Central memory CD8-positive, alpha-beta T cell (primary cell): Measurements from ENCODE around the gene CTIF.

Experiments
- ATAC-seq: fragments of 150-1000 bp; cut with Tn5 transposase; replicated peaks from 2 replicates; pipeline ENCODE4 v1.10.0; 2022; ENCODE audit warnings: mild to moderate bottlenecking, moderate FRiP score, moderate number of reproducible peaks; ENCODE audit not compliant: poor library complexity, severe bottlenecking; ENCODE audit errors: extremely low read depth
- DNase-seq, 2 donors: peaks; one replicate each; pipeline ENCODE4 v3.0.0; 2021; ENCODE audit warnings: low spot score in 2 of 2
- H3K27ac Mint-ChIP-seq: one replicate; pipeline ENCODE4 v1.8.0; 2022; ENCODE audit warnings: low read depth, mild to moderate bottlenecking, moderate library complexity, mixed read lengths
- H3K27me3 Mint-ChIP-seq: one replicate; pipeline ENCODE4 v1.8.0; 2022; ENCODE audit warnings: mixed read lengths
- H3K36me3 Mint-ChIP-seq: one replicate; pipeline ENCODE4 v1.8.0; 2022; ENCODE audit warnings: mild to moderate bottlenecking, moderate library complexity, mixed read lengths; ENCODE audit not compliant: insufficient read depth
- H3K4me1 Mint-ChIP-seq: one replicate; pipeline ENCODE4 v1.8.0; 2022; ENCODE audit warnings: mixed read lengths
- H3K4me3 Mint-ChIP-seq: one replicate; pipeline ENCODE4 v1.8.0; 2022; ENCODE audit warnings: mild to moderate bottlenecking, moderate library complexity, mixed read lengths
- H3K9me3 Mint-ChIP-seq: one replicate; pipeline ENCODE4 v1.8.0; 2022; ENCODE audit warnings: mixed read lengths

Gene CTIF

DNA sequence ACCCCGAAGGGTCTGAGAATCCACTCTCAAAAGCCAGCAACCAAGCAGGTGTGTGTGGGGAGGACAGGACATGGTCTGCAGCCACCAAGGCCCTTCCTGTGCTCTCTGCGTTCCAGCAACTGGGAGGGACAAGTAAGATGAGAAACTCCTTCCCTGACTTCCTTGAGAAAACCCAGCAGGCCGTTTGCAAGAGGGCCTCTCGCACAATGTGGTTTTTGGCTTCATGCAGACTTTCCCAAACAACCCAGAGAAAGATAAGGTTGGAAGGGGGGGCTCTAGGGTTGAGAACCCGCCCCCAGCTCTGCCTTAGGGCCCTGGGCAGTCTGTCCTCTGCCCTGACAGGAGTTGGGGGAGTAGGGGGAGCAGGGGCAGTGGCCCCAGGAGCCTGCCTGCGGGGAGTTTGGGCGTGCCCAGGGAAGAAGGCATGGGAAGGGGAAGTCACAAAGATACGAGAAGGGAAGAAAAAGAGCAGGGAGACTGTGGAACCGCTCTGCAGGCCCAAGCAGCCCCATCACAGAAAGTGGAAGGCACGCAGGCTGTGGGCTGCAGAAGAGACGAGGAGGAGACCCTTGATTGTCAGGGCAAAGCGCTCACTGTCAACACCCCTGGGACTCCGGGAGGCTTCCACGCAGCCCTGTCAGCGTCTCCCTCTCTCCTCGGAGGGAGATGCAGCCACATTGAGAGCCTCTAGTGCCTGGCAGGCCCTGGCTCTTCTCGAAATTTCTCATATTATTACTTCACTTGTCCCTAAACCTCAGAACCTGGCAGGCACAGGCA lies 312.2 kb downstream of the CTIF start:
- no peaks in the 10 kb centered on the region for H3K27me3 Mint-ChIP-seq
- H3K27ac Mint-ChIP-seq = no peak overlapping the region
- peaks cover 8% of the 10 kb centered on the region for H3K9me3 Mint-ChIP-seq
- no peak overlapping the region for H3K4me3 Mint-ChIP-seq
- H3K4me1 Mint-ChIP-seq = peaks cover 52% of the 10 kb centered on the region
- DNase-seq = no peak
- H3K36me3 Mint-ChIP-seq = no peaks in the 10 kb centered on the region
- no peak for ATAC-seq

DNA sequence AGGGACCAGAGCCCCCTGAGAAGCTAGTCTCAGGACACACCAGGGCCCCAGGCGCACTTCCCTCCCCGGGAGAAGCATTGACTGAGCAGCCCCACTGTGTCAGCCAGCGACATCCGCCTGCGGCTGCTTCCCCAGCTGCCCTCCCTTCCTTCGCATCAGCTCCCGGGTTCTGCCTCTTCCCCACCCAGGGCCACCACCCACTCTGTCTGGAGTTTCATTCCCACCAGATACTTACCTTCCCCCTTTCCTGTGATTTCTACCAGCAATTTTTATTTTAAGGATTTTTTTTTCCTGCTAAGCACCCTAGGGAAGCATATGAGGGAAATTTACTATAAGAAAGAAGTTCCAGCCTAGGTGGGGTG lies 312.7 kb downstream of the CTIF start:
- DNase-seq (no peak), ATAC-seq (no peak)
- Mint-ChIP-seq H3K27ac (no peak overlapping the region), H3K36me3 (no peaks in the 10 kb centered on the region), H3K27me3 (no peaks in the 10 kb centered on the region), H3K4me3 (no peak overlapping the region), H3K9me3 (peaks cover 2% of the 10 kb centered on the region), H3K4me1 (peaks cover 52% of the 10 kb centered on the region)

DNA sequence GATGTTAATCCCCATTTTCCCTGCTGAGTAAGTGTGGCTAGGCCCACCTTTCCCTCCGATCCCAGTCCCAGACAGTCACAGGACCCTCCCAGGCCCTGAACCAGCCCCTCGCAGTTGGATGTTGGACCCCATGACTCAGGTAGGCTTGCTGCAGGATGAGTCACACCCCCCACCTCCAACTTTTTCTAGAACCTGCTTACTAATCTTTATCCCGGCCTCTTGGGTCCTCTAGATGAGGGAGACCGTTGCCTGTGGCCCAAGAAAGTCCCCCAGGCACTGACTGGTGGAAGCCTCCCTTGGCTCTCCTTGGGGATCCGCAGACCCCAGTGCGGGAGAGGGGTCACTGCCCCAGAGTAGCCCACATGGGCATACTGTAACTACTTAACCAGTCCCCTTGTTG lies 313.5 kb downstream of the CTIF start:
- Mint-ChIP-seq H3K36me3 (no peaks in the 10 kb centered on the region), H3K27me3 (no peaks in the 10 kb centered on the region), H3K4me3 (no peak overlapping the region), H3K27ac (no peak overlapping the region), H3K4me1 (peaks cover 57% of the 10 kb centered on the region), H3K9me3 (no peaks in the 10 kb centered on the region)
- DNase-seq (no peak), ATAC-seq (no peak)

DNA sequence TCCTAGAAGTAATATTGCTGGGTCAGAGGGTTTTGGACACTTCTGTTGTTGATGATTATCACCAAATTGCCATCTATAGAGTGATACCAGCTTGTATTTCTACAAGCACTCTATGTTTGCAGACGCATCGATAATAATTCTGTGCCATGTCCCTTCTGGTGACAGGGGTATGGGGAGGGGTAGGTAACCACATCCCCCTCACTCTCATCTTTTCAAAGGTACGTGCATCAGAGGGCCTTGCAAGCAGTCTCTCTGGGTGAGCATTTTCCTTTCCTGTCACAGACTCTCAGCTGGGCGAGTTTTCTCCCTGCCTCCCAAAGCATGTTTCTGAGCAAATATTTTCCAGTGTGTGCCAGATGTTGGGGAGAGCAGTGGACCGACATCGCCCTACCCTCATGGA lies 314.0 kb downstream of the CTIF start:
- no peaks in the 10 kb centered on the region for H3K27me3 Mint-ChIP-seq
- H3K4me1 Mint-ChIP-seq = peaks cover 62% of the 10 kb centered on the region
- no peaks in the 10 kb centered on the region for H3K36me3 Mint-ChIP-seq
- no peak overlapping the region for H3K4me3 Mint-ChIP-seq
- no peaks in the 10 kb centered on the region for H3K9me3 Mint-ChIP-seq
- ATAC-seq = no peak
- H3K27ac Mint-ChIP-seq = no peak overlapping the region
- no peak for DNase-seq

DNA sequence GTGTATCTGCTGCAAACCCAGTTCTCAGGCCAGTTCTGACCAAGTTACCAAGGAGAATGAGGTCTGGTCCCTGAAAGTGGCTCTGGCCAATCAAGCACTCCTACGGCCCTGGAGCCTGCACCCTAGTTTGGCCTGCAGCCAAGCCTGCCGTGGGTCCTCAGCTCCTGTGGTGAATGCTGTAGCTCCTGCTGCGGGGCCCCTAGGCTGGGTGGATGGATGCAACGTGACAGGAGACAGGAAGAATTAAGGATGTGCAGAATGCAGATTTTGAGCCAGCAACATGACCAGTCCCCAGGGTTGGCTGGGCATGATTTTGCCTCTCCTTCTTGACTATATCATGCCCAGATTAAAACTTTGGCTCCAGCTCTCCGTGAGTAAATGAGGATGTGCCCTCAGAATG lies 314.8 kb downstream of the CTIF start:
- Mint-ChIP-seq H3K36me3 (no peaks in the 10 kb centered on the region), H3K27me3 (no peaks in the 10 kb centered on the region), H3K27ac (no peak overlapping the region), H3K4me1 (peaks cover 65% of the 10 kb centered on the region), H3K4me3 (no peak overlapping the region), H3K9me3 (no peaks in the 10 kb centered on the region)
- DNase-seq = no peak
- ATAC-seq = no peak

DNA sequence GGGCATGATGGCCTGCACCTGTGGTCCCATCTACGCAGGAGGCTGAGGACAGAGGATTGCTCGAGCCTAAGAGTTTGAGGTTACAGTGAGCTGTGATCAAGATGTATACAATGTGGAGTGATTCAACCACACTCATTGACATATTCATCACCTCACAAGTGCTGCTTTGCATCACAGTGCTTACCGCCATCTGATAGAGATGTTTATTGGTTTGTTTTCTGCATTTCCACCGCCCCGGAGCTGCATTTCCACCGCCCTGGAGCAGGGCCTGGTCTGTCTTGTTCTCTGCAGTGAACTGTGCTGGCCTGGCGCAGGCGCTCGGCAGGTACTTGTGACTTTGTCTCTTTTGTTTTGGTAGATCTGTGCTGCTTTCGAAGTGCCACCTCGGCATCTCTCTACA lies 315.9 kb downstream of the CTIF start:
- Mint-ChIP-seq H3K27me3 (no peaks in the 10 kb centered on the region), H3K27ac (no peak overlapping the region), H3K9me3 (no peaks in the 10 kb centered on the region), H3K4me3 (no peak overlapping the region), H3K36me3 (no peaks in the 10 kb centered on the region), H3K4me1 (peaks cover 62% of the 10 kb centered on the region)
- no peak for DNase-seq
- no peak for ATAC-seq

DNA sequence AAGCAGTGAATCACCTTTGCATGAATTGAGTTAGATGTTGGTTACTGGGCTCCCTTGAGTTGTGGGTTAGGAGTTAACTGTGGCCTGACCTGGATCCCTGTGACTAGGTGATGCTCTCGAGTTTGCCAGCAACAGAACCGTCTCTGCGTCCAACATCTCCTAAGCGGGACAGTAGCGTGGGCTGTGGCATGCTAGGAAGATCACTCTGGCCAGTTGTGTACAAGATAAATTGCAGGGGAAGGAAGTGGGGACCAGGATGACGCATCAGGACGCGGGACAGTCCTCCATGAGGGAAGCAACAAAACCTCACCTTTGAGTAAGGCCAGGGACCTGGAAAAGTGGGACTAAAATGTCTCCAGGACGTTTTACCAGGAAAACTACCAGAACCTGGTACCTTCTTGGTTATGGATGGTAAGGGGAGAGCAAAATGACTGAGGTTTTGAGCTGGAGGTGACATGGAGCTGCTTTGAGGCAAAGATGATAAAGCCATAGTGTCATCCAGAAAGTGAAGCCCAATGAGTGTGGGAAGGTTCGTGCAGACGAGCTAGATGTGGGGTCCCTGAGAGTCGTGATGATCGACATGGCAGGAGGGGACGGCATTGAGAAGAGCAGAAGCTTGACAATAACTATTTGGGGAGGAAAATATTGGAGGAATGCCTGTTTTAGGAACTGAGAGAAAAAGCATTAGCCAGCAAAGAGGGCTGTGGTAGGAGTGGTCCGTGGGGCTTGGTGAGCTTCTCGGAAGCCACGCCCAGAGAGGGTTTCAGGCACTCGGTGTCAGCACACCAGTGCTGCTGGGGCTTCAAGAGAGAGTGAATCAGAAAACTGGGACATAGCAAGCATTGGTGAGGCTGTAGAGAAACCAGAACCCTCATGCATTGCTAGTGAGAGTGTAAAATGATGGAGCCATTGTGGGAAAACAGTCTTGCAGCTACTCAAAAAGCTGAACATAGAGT lies 316.9 kb downstream of the CTIF start:
- Mint-ChIP-seq H3K9me3 (no peaks in the 10 kb centered on the region), H3K4me3 (no peak overlapping the region), H3K27ac (no peak overlapping the region), H3K36me3 (no peaks in the 10 kb centered on the region), H3K4me1 (peaks cover 59% of the 10 kb centered on the region), H3K27me3 (no peaks in the 10 kb centered on the region)
- ATAC-seq (no peak), DNase-seq (no peak)

DNA sequence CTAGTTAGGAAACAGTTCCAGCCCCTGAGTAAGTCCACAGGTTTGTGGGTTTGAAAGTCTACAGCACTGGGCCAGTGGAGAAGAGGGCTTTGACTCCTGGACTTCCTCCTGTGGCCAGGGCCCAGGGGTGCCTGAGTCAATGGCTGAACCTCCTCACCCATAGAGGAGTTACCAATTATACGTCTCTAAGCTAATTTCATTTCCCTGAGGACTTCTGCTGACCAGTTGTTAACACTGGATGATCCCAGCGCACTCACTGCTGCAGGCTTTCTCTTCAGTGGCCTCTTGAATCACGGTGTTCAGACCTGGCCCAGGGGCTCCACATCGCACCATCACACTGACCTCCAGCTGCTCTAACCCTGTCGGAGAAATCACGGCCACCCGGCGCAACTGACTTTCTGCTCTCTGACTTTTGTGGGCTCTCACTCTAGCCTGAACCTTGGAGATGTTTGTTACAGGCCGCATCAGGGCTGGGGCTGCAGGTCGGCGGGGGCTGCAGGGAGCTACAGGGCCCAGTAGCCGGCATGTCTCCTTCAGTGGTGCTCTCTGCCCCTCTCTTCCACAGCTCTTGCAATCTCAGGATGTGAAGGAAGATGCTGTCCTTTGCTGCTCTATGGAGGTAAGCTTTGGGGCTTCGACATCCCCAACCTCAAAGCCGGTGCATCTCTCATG lies 318.3 kb downstream of the CTIF start:
- peak overlapping the region; percentile 50 for H3K27ac Mint-ChIP-seq
- no peaks in the 10 kb centered on the region for H3K9me3 Mint-ChIP-seq
- DNase-seq = no peak
- H3K27me3 Mint-ChIP-seq = no peaks in the 10 kb centered on the region
- peaks cover 54% of the 10 kb centered on the region for H3K4me1 Mint-ChIP-seq
- no peak overlapping the region for H3K4me3 Mint-ChIP-seq
- ATAC-seq = no peak
- no peaks in the 10 kb centered on the region for H3K36me3 Mint-ChIP-seq

DNA sequence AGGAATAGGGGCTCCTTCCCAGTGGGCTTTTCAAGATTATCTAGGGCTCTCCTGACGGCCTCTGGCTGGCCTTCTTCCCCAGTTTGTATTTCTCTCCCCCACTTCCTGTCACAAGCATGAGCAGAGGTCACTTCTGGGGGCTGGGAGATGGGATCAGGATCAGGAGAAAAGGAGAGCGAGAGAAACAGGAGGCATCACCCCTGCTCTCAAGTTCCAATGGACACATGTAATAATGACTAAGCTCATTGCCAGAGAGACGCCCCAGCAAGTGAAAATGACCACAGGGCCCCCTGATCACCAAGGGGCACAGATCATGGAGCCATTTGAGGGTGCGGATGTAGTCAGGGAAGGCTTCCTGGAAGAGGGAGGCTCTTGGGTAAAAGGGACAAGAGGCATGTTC lies 319.8 kb downstream of the CTIF start:
- H3K36me3 Mint-ChIP-seq = no peaks in the 10 kb centered on the region
- H3K27me3 Mint-ChIP-seq = no peaks in the 10 kb centered on the region
- ATAC-seq = no peak
- no peaks in the 10 kb centered on the region for H3K9me3 Mint-ChIP-seq
- H3K4me1 Mint-ChIP-seq = peaks cover 41% of the 10 kb centered on the region
- DNase-seq = no peak
- peak overlapping the region; percentile 70 for H3K27ac Mint-ChIP-seq
- H3K4me3 Mint-ChIP-seq = no peak overlapping the region

DNA sequence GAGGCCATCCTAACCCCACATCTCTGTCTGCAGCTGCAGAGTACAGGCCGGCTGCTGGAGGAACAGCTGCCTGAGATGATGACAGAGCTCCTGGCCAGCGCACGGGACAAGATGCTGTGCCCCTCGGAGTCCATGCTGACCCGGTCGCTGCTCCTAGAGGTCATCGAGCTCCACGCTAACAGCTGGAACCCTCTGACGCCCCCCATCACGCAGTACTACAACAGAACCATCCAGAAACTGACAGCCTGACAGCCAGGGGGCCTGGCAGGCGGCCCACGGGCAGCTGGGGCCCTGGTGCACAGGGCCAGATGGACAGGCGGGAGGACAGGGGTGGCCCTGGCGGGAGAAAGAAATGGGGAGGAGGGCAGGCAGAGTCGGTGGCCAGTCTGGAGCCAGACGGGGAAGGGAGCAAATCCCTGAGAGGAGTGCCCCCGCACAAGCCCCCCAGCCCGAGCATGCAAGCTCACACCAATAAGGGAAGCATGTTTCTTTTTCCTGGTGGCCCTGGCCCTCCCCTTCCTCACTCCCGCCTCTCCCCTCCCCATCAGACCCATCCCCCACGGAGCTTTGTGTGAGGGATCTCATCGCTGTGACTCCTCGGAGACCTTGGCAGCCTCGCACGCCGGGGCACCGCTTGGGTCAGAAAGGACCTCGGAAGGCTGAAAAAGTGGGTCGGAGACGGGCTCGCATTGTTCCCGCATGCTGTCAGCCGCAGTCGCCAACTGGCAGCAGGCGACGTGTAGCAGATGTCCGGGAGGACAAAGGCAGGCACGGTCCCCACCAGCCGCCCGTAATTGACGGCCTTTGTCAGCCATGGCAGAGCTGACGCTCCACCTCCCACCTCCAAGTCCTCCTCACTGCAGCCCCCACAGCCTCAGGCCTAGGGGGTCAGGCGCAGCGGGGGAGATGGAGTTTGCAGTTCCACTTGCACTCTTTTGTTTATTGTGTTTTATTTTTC lies 320.8 kb downstream of the CTIF start:
- H3K9me3 Mint-ChIP-seq = no peaks in the 10 kb centered on the region
- no peaks in the 10 kb centered on the region for H3K36me3 Mint-ChIP-seq
- DNase-seq = no peak
- H3K27ac Mint-ChIP-seq = no peak overlapping the region
- no peak for ATAC-seq
- no peak overlapping the region for H3K4me3 Mint-ChIP-seq
- no peaks in the 10 kb centered on the region for H3K27me3 Mint-ChIP-seq
- peaks cover 39% of the 10 kb centered on the region for H3K4me1 Mint-ChIP-seq

DNA sequence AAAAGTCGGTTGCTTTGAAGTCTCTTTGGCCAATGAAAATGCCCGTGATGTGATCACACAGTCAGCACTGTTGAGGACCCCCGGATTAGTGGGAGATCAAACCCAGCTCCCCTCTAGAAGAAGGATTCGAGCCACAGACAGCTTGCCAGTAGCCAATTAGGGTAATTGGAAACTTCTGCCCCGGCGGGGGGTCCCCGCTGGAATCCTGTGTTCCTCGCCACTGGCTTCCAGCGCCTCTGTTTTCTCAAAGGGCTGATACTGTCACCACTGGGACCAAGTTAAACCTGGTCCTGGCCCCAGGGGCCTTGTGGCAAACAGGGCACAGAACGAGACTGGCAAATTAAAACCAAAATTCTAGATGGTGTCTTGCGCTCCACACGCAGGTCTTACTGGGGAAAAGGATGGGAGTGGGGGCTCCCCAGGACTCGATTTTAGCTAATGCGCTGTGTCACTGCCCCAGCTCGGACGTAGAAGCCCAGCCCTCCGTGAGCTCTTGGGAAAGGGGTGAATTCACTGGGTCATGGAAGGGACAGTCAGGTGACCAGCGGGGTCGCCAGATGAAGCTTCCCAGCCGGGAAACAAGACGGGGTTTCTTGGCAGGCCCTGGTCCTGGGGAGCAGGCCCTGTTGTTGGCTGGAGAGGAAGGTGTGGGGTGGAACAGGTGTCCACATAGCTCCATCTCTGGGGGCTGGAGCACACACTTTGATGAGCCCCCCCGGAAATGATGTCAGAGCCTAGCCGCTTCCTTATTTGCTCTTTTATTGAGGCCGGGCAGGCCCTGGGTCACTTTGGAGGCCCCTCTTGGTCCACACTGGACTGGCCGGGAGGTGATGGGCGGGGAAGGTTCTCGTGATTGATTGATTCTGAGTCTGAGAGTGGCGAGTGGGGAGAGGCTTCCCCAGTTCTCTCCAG lies 321.7 kb downstream of the CTIF start:
- Mint-ChIP-seq H3K36me3 (no peaks in the 10 kb centered on the region), H3K4me1 (peaks cover 32% of the 10 kb centered on the region)
- no peak for ATAC-seq

More for the DNA sequence above, 321.7 kb downstream of the CTIF start:
- Mint-ChIP-seq H3K27ac (peak overlapping the region; percentile 25), H3K9me3 (no peaks in the 10 kb centered on the region), H3K4me3 (no peak overlapping the region), H3K27me3 (no peaks in the 10 kb centered on the region)
- DNase-seq = no peak
